Gastroesophageal sphincter (tissue), 4 donors: Measurements from ENCODE around the gene PLXNB3. TPM values are rescaled to one million over a fixed set of nuclear protein-coding genes. Genes with fewer than 3 reads are reported as not detected.
A peak's percentile ranks its signal among the peaks of the same experiment; 100 is the strongest.

Experiments used
- ATAC-seq: fragments of 150-250 bp; one replicate; pipeline ENCODE4 v1.9.1; 2016; ENCODE audit warnings: mild to moderate bottlenecking, moderate library complexity
- H3K27ac ChIP-seq, 4 donors: fragments of 200-600 bp; sonication (generic) in 3 of 4; 1 replicate in 3 of 4; 2 replicates in 1 of 4; pipeline ENCODE4 v1.5.1; 2016 to 2019
- H3K27me3 ChIP-seq: fragments of 200-600 bp; sonication (generic); one replicate; pipeline ENCODE4 v1.5.1; 2019
- H3K36me3 ChIP-seq, 2 donors: fragments of 200-600 bp; sonication (generic); one replicate each; pipeline ENCODE4 v1.5.1; 2019; ENCODE audit warnings: control low read depth in 1 of 2
- H3K4me1 ChIP-seq, 3 donors: fragments of 200-600 bp; sonication (generic); 1 replicate in 2 of 3; 2 replicates in 1 of 3; pipeline ENCODE4 v1.5.1; 2016 to 2019; ENCODE audit warnings: control low read depth in 2 of 3
- H3K4me3 ChIP-seq, 2 donors: fragments of 200-600 bp; sonication (generic); one replicate each; pipeline ENCODE4 v1.5.1; 2019; ENCODE audit warnings: mild to moderate bottlenecking in 1 of 2, moderate library complexity in 1 of 2
- H3K9me3 ChIP-seq, 3 donors: fragments of 200-600 bp; sonication (generic); one replicate each; pipeline ENCODE4 v1.5.1; 2017 to 2019; ENCODE audit warnings: control low read depth in 2 of 3
- EP300 ChIP-seq: sonication (generic); formaldehyde crosslinking; IDR thresholded peaks from one replicate; pipeline ENCODE4 v1.6.1; 2017; ENCODE audit warnings: antibody characterized with exemption, mild to moderate bottlenecking
- POLR2A ChIP-seq, 2 donors: fragments of 450-650 bp; IDR thresholded peaks; one replicate each; pipeline ENCODE4 v1.6.1; 2017; ENCODE audit warnings: antibody characterized with exemption in 2 of 2, mild to moderate bottlenecking in 2 of 2, moderate library complexity in 1 of 2
- POLR2AphosphoS5 ChIP-seq: sonication (generic); formaldehyde crosslinking; IDR thresholded peaks from one replicate; pipeline ENCODE4 v1.6.1; 2017; ENCODE audit warnings: antibody characterized with exemption
- WGBS, 2 donors: methylation state at CpG; one replicate each; pipeline ENCODE4 v1.1.5; 2018; ENCODE audit warnings: low coverage in 1 of 2; 5-methylcytosine and 5-hydroxymethylcytosine counted together
- total RNA-seq, 4 donors: library from RNA; depleted of rRNA; stranded (reverse); fragments of >200 nt; gene quantifications; one replicate each; pipeline ENCODE4 v1.1.0, GENCODE V29; 2016
- TF ChIP-seq, protein P1 (sequence below), 4 experiments: fragments of 200-600 bp in 2 of 4; fragments of 450-650 bp in 2 of 4; sonication (generic) in 1 of 4; IDR thresholded peaks; one replicate each; pipeline ENCODE4 v1.5.1; 2017 to 2019; ENCODE audit warnings: antibody characterized with exemption in 4 of 4, mild to moderate bottlenecking in 2 of 4, moderate library complexity in 2 of 4

The PLXNB3 gene
- total RNA-seq, 4 donors from 2014 or later = 9.2 to 19.2 (median 16.8) TPM

GRCh38 chrX:153735274-153735673, 28.8 kb upstream of the PLXNB3 start:
- ATAC-seq = no peak
- Histone ChIP-seq H3K27me3 (no peaks in the 10 kb centered on the region), H3K36me3 (peaks cover 0 to 59% of the 10 kb centered on the region in 2 donors), H3K4me3 (no peak overlapping the region), H3K27ac (no peak overlapping the region), H3K4me1 (no peaks in the 10 kb centered on the region), H3K9me3 (no peaks in the 10 kb centered on the region)
- TF ChIP-seq POLR2AphosphoS5 (no peak), EP300 (no peak), POLR2A (IDR thresholded peaks at IDR 0.05) (no peak)
- TF ChIP-seq, protein P1, sequence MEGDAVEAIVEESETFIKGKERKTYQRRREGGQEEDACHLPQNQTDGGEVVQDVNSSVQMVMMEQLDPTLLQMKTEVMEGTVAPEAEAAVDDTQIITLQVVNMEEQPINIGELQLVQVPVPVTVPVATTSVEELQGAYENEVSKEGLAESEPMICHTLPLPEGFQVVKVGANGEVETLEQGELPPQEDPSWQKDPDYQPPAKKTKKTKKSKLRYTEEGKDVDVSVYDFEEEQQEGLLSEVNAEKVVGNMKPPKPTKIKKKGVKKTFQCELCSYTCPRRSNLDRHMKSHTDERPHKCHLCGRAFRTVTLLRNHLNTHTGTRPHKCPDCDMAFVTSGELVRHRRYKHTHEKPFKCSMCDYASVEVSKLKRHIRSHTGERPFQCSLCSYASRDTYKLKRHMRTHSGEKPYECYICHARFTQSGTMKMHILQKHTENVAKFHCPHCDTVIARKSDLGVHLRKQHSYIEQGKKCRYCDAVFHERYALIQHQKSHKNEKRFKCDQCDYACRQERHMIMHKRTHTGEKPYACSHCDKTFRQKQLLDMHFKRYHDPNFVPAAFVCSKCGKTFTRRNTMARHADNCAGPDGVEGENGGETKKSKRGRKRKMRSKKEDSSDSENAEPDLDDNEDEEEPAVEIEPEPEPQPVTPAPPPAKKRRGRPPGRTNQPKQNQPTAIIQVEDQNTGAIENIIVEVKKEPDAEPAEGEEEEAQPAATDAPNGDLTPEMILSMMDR (IDR thresholded peaks at IDR 0.05) = no peak
- 81% methylated on average over 9 of the region's 9 CpGs; no CpG with 5 or more reads in 1 of the 2 donors for WGBS, 2 donors

- Histone ChIP-seq H3K27ac (no peak overlapping the region), H3K9me3 (no peaks in the 10 kb centered on the region), H3K36me3 (peaks cover 0 to 65% of the 10 kb centered on the region in 2 donors), H3K4me3 (no peak overlapping the region), H3K4me1 (no peaks in the 10 kb centered on the region), H3K27me3 (no peaks in the 10 kb centered on the region)
- TF ChIP-seq POLR2A (IDR thresholded peaks at IDR 0.05) (no peak), EP300 (no peak), POLR2AphosphoS5 (no peak)
- TF ChIP-seq, protein P1 (IDR thresholded peaks at IDR 0.05) = no peak
- WGBS, 2 donors = 100% methylated on average over 6 of the region's 30 CpGs; no CpG with 5 or more reads in 1 of the 2 donors
- ATAC-seq = peak; percentile 10
Measured at GRCh38 chrX:153736071-153736820, 27.8 kb upstream of the PLXNB3 start.

DNA sequence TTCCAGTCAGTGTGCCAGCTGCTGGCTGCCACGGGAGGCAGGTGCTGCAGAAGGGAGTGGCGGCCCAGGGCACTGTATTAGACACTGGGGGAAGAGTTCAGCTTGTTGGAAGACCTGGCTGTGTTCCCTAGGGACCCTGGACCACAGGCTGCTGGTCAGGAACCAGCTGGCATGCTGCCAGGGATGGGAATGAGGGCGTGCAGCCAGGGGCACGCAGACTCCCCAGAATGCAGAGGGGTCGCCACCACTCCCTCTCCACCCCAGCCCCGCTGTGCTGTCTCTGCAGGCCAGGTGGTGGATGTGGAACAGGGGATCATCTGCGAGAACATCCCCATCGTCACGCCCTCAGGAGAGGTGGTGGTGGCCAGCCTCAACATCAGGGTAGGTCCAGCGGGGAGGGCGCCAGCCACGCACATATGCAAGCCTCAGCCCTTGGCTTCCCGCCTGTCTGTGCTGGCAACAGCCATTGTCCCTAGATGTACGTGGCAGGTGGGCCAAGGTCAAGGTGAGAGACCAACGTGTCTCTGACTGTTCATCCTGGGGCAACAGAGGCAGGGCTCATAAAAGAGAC, 27.1 kb upstream of the PLXNB3 start:
- H3K27me3 ChIP-seq = no peaks in the 10 kb centered on the region
- no peak for ATAC-seq
- no peak overlapping the region for H3K4me3 ChIP-seq
- peaks cover 0 to 64% of the 10 kb centered on the region in 2 donors for H3K36me3 ChIP-seq
- H3K9me3 ChIP-seq = no peaks in the 10 kb centered on the region
- TF ChIP-seq, protein P1 (IDR thresholded peaks at IDR 0.05) = no peak
- no peak for TF ChIP-seq POLR2AphosphoS5
- no peak for TF ChIP-seq POLR2A (IDR thresholded peaks at IDR 0.05)
- TF ChIP-seq EP300 = no peak
- H3K4me1 ChIP-seq = no peaks in the 10 kb centered on the region
- no CpG with 5 or more reads among the region's 15 CpGs for WGBS, 2 donors
- H3K27ac ChIP-seq = no peak overlapping the region

DNA sequence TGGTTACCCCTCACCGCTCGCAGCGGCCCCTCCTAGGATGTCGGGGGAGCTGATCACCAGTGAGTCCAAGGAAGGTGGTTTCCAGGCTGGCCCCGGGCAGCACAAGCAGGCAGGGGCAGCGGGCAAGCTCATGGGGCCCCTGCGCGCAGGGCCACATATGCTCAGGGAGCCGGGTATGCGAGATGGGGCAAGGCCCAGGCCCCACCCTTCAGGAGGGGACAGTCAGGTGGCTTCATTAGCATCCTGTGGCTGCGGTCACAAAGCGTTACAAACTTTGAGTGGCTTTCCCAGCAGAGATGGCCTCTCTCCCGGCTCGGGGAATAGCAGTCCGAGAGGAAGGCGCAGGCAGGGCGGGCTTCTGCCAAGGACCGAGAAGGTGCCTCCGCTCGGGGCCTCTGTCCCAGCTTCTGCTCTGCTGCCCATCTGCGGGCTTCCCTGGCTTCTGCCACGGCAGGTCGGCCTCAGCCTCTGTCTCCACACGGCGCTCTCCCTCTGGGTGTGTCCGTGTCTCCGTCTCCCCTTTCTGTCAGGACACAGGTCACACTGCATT, 25.9 kb upstream of the PLXNB3 start:
- TF ChIP-seq POLR2AphosphoS5 (no peak), EP300 (no peak), POLR2A (IDR thresholded peaks at IDR 0.05) (no peak)
- TF ChIP-seq, protein P1 (IDR thresholded peaks at IDR 0.05) = no peak
- Histone ChIP-seq H3K4me3 (no peak overlapping the region), H3K27ac (no peak overlapping the region), H3K27me3 (no peaks in the 10 kb centered on the region), H3K4me1 (peaks cover 0 to 5% (median 0%) of the 10 kb centered on the region in 3 donors), H3K9me3 (no peaks in the 10 kb centered on the region), H3K36me3 (peaks cover 0 to 57% of the 10 kb centered on the region in 2 donors)
- WGBS, 2 donors = 87 to 96% methylated on average over 3 to 14 of the region's 27 CpGs
- no peak for ATAC-seq
